HG02588 (cell line): ENCODE results near the gene COL13A1.

ENCODE experiments used
- ATAC-seq: cut with Tn5 transposase; IDR thresholded peaks from one replicate; pipeline ENCODE4 v1.9.1; 2021; ENCODE audit warnings: mild to moderate bottlenecking, moderate library complexity; ENCODE audit not compliant: unreplicated experiment

The COL13A1 gene

GRCh38 chr10:69883310-69884023 is 81.8 kb downstream of the COL13A1 start:
- no peak for ATAC-seq

- no peak for ATAC-seq
These were observed 82.3 kb downstream of the COL13A1 start for GRCh38 chr10:69884024-69884367.

GRCh38 chr10:69884686-69885085 is 83.0 kb downstream of the COL13A1 start:
- no peak for ATAC-seq

GRCh38 chr10:69885379-69886013 is 83.8 kb downstream of the COL13A1 start:
- ATAC-seq: no peak

- ATAC-seq: no peak
These were observed 87.3 kb downstream of the COL13A1 start for GRCh38 chr10:69888882-69889584.

GRCh38 chr10:69890065-69890847 is 88.5 kb downstream of the COL13A1 start:
- no peak for ATAC-seq

GRCh38 chr10:69891057-69891617 is 89.4 kb downstream of the COL13A1 start:
- ATAC-seq: no peak

- ATAC-seq: no peak
These were observed 90.7 kb downstream of the COL13A1 start for GRCh38 chr10:69892406-69892805.

- no peak for ATAC-seq
These were observed 91.1 kb downstream of the COL13A1 start for GRCh38 chr10:69892816-69893215.

GRCh38 chr10:69893271-69893900 is 91.7 kb downstream of the COL13A1 start:
- no peak for ATAC-seq

GRCh38 chr10:69894156-69894555 is 92.5 kb downstream of the COL13A1 start:
- no peak for ATAC-seq

- ATAC-seq: no peak
These were observed 94.1 kb downstream of the COL13A1 start for GRCh38 chr10:69895759-69896158.

- no peak for ATAC-seq
These were observed 95.0 kb downstream of the COL13A1 start for GRCh38 chr10:69896606-69897231.

- ATAC-seq: no peak
These were observed 95.7 kb downstream of the COL13A1 start for GRCh38 chr10:69897432-69897831.

GRCh38 chr10:69897999-69898398 is 96.3 kb downstream of the COL13A1 start:
- ATAC-seq: no peak

- no peak for ATAC-seq
These were observed 96.8 kb downstream of the COL13A1 start for GRCh38 chr10:69898524-69898923.

- ATAC-seq: no peak
These were observed 97.2 kb downstream of the COL13A1 start for GRCh38 chr10:69898941-69899340.

- no peak for ATAC-seq
These were observed 98.3 kb downstream of the COL13A1 start for GRCh38 chr10:69899727-69900595.

GRCh38 chr10:69901022-69901421 is 99.3 kb downstream of the COL13A1 start:
- ATAC-seq: no peak
